GM18507 (cell line): ENCODE measurements around the gene PBX1.

Experiments used
- DNase-seq: peaks from one replicate; pipeline ENCODE4 v3.0.0; 2011; ENCODE audit warnings: low read depth; ENCODE audit not compliant: insufficient read length; ENCODE audit errors: extremely low spot score
- FAIRE-seq: peaks from 2 replicates; lab custom pipeline; 2011; peaks lifted over from hg19 to GRCh38; lab: Jason Lieb, UNC

The PBX1 gene

DNA sequence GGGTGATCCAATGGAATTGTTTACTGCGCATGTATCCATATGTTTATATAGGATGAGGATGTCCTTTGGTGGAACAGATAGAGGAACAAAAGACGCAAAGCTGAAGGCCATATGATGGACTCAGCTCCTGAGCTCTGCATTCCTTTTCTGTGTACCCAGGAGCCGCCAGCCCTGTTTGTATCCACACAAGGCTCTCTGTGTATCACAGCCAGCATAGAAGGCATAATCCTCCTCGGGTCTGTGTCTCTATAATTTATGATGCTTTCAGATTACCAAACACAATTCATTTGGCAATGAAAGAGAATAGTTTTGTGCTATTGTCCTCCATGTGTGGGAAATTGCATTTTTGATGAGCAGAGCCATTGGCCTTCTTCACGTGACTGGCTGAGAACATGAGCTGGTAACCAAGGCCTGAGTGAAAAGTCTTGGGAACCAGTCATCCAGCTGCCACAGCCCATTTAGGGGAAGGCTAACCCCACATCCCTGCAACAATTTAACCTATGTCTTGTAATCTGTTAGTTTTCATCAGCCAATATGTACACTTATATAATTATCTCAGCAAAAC is 119.2 kb downstream of the PBX1 start:
- DNase-seq (no peak), FAIRE-seq (no peak)

- DNase-seq (no peak), FAIRE-seq (no peak)
These were observed 123.6 kb downstream of the PBX1 start for GRCh38 chr1:164682570-164682969.

DNA sequence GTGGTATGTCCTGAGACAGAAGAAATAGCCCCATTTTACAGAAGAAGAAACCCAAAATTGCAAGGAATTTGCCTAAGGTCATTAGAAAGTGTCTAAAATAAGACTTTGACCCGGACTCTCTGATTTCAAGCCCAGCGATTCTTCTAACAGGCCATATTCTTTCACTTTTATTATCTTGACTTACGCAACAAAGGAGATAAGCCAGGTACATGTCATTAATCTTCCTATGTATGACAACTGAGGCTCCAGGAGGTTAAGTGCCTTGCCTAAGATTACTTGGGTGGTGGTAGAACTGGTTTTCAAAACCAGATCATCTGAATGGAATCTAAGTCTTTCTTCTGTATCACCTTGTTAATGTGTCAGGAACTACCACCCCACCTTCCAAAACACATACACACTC is 124.3 kb downstream of the PBX1 start:
- DNase-seq, result no peak
- FAIRE-seq, result no peak

DNA sequence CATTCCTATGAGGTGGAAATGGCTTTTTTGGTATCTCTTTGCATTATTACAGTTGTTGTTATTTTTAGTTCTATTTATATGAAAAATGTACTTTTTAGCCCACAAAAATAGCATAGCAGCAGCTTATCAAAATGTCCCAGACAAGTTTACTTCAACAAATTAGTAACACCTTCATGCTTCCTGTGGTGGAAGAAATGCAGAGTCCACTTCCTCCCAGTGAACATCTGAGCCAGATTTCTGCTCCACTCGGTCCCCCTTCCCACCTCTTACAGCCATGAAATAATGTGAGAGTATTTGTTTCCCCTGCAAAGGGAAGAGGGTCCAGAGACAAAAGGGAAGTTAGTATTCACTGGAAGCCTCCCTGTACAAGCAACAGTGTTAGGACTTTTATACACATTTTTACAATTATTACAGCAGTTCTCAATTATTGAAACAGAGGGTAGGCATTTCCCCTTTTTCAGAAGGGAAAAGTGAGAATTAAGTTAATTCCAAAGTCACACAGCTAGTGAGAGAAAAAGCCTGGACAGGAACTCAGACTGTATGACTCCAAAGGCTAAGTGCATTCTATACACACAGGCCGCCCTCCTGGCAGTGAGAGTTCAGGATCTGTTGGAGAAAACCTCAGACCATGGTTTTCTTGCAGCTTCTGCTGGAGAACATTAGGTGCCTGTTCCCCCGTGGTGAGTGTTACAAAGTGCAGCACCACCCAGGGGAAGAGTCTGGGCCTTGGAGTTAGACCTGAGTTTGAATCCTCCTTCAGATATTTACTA is 126.5 kb downstream of the PBX1 start:
- FAIRE-seq, result no peak
- no peak for DNase-seq

GRCh38 chr1:164687777-164688176 is 128.8 kb downstream of the PBX1 start:
- FAIRE-seq, result no peak
- DNase-seq, result no peak

GRCh38 chr1:164688791-164689190 is 129.8 kb downstream of the PBX1 start:
- no peak for DNase-seq

DNA sequence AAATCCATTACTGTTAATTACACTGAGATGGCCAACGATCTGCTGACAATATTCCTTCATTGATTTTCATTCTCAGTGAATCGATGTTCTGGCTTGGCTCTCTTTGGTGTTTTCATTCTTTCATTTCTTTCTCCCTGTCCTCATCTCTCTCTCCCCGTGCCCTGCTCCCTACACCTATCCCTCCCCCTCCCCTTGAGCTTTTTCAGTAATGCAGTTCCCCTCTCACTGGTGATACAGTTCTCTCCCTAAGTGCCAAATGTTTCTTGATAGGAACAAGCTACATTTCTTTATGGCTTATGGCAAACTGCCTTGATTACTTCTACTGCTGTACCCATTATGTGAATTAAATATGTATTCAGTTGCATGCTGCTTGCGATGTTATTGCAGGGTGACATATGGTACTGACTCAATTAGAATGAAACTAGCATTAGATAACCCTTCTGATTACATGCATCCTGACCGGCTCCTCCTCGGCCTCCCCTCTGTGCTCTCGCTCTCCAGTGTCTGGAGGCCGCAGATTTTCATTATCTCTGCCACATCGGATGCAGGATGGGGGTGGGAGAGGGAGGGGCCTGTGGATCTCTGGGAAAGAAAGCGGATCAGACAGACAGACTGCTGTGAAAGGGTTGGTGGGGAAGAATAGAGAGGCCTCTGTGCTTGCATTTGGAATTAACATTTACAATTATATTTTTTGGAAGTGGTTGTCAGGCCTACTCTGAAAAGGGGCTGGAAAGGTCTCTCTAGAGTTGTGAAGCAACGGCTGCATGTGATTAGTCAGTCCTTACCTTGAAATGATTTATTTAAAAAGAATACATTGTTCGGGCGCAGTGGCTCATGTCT is 130.9 kb downstream of the PBX1 start:
- DNase-seq (no peak), FAIRE-seq (no peak)

More at GRCh38 chr1:164688791-164689190, 129.8 kb downstream of the PBX1 start:
- no peak for FAIRE-seq

DNA sequence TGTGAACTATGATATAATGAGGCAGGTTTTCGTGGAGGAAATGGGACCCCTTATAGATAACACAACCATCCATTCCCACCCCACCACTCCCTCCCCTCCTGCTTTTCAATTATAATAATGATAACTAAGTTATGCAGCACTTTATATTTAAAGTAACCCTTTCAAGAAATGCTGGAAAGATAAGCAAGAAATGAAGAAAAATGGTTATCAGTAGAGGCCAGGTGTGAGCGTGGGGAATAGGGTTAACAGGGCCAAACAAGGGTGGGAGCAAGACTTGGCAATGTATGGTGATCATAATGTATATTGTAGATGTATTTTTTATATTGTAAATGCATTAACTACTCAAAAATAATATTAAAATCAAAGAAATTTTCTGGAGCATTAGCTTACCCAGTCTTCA is 133.4 kb downstream of the PBX1 start:
- DNase-seq, result no peak
- no peak for FAIRE-seq

- no peak for DNase-seq
- no peak for FAIRE-seq
These were observed 134.8 kb downstream of the PBX1 start for GRCh38 chr1:164693564-164694359.

- FAIRE-seq, result no peak
These were observed 135.5 kb downstream of the PBX1 start for GRCh38 chr1:164694505-164694904.

GRCh38 chr1:164695956-164696665 is 137.1 kb downstream of the PBX1 start:
- FAIRE-seq (no peak), DNase-seq (no peak)

More at GRCh38 chr1:164694505-164694904, 135.5 kb downstream of the PBX1 start:
- no peak for DNase-seq

DNA sequence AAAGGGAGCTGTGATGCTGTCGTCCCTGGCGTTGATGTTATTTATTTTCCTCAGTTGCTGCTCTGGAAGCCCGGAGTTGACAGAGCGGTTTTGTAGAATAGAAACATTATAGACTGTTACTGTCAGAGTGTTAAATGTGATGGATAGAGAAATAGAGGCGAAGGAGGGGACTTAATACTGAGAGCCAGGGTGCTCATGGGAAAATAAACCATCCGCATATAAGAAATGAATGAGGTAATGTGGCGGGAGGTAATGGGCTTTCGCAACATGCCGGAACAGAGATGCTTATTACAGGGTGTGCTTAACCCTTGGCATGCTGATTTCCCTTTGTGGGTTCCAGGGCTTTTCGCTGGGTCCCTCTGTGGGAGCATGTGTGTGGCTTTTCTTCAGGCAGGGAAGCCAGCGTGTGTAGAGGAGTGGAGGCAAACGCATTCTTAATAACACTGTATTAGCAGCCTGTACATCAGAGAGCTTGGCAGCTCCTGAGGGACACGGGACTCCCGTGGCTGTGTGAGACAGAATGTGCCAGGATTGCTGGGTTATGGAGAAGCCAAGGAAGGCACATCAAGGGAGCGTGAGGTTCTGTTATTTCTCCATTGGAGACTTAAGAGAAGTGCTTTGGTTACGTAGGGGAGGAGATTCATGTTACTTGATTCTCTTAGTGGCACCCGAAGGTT is 141.0 kb downstream of the PBX1 start:
- DNase-seq, result no peak
- no peak for FAIRE-seq

- no peak for DNase-seq
- no peak for FAIRE-seq
These were observed 141.7 kb downstream of the PBX1 start for GRCh38 chr1:164700683-164701082.

- FAIRE-seq, result no peak
- no peak for DNase-seq
These were observed 142.3 kb downstream of the PBX1 start for GRCh38 chr1:164701189-164701761.

DNA sequence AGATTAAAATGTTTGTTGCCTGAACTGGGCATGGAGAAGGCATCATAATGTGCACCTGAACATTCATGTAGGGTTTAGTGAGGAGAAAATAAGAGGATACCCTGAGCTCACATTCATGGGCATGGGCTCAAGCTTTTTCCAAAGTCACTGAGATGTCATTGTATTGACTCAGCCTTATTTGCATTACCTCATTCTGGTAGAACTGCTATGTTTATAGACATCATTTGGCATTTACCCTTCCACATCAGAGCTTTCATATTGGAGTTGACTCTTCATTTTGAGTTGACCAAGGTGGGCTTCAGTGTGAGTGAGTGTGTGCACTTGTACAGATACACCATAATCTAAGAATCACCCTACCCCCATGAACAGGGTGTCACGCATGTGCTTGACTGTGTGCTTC is 143.2 kb downstream of the PBX1 start:
- FAIRE-seq (no peak), DNase-seq (no peak)

- FAIRE-seq, result no peak
- no peak for DNase-seq
These were observed 143.7 kb downstream of the PBX1 start for GRCh38 chr1:164702664-164703063.

DNA sequence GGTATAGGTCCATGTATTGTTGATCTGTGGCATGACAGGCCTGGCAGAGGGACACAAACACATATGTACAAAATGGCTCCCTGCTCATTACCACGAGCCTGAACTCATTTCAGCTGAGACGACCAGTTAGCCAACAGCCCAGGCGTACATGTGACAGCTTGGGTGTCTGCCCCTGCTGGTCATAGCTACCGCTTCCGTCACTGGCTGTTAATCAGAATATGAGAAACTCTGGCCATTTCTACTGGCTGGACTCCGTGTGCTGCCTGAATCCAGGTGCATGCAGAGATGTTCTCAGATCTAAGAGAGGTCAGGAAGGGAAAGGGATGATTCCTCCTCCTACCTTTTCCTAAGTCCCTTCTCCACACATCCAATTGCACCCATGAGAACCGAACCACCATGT is 144.5 kb downstream of the PBX1 start:
- no peak for FAIRE-seq
- no peak for DNase-seq

- no peak for FAIRE-seq
- no peak for DNase-seq
These were observed 145.0 kb downstream of the PBX1 start for GRCh38 chr1:164703960-164704411.
